ENCODE data around the gene CFAP210. TPM values are rescaled to one million over a fixed set of nuclear protein-coding genes. Genes with fewer than 3 reads are reported as not detected.

The CFAP210 gene
- polyA plus RNA-seq, 2 of the 4 experiments (the other 2 are of a cell fraction): 0.31 to 0.35 TPM

DNA sequence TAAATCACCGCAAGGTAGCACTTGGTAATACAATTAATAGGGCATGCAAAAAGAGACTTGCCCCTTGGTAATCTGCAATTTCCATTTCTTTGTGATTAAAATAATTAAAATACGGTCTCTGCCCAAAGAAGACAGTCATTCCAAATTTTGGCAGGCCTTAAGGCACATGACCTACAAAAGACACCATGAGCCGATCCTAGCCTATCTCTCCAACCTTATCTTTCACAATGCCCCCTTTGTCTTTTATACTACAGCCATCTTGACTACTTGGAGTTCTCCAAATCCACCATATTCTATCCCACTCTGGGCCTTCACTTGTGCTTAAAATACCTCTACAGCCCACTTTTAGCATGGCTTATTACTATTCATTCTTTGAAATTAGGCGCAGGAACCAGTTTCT lies 23.3 kb downstream of the CFAP210 start:
- Histone ChIP-seq H3K4me3 (no peak overlapping the region), H3K9me3 (no peaks in the 10 kb centered on the region), H3K4me2 (no peak overlapping the region), H3K4me1 (no peaks in the 10 kb centered on the region), H3K27ac (no peak overlapping the region)
- no peak for DNase-seq (ENCODE audit: low read depth in 1 of 2, low spot score in 1 of 2)
- WGBS (ENCODE audit: missing lambda C conversion rate): 93% methylated on average over 4 of the region's 4 CpGs
- no peak for FAIRE-seq
- ChIA-PET CTCF (no interaction called here), POLR2A (no interaction called here)
- ATAC-seq: no peak
- TF ChIP-seq, protein P1, sequence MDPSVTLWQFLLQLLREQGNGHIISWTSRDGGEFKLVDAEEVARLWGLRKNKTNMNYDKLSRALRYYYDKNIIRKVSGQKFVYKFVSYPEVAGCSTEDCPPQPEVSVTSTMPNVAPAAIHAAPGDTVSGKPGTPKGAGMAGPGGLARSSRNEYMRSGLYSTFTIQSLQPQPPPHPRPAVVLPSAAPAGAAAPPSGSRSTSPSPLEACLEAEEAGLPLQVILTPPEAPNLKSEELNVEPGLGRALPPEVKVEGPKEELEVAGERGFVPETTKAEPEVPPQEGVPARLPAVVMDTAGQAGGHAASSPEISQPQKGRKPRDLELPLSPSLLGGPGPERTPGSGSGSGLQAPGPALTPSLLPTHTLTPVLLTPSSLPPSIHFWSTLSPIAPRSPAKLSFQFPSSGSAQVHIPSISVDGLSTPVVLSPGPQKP (IDR thresholded peaks at IDR 0.05; ENCODE audit: low read depth, low read length): no peak
- TF ChIP-seq, protein P2, sequence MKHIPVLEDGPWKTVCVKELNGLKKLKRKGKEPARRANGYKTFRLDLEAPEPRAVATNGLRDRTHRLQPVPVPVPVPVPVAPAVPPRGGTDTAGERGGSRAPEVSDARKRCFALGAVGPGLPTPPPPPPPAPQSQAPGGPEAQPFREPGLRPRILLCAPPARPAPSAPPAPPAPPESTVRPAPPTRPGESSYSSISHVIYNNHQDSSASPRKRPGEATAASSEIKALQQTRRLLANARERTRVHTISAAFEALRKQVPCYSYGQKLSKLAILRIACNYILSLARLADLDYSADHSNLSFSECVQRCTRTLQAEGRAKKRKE (CRISPR knock-in tag; IDR thresholded peaks at IDR 0.05; ENCODE audit: low read depth): no peak
- TF ChIP-seq, protein P3, sequence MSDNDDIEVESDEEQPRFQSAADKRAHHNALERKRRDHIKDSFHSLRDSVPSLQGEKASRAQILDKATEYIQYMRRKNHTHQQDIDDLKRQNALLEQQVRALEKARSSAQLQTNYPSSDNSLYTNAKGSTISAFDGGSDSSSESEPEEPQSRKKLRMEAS (IDR thresholded peaks at IDR 0.05): no peak
- no peak for TF ChIP-seq ZNF302 (CRISPR knock-in tag; IDR thresholded peaks at IDR 0.05)
- no peak for TF ChIP-seq ZSCAN20 (CRISPR knock-in tag; IDR thresholded peaks at IDR 0.05)

DNA sequence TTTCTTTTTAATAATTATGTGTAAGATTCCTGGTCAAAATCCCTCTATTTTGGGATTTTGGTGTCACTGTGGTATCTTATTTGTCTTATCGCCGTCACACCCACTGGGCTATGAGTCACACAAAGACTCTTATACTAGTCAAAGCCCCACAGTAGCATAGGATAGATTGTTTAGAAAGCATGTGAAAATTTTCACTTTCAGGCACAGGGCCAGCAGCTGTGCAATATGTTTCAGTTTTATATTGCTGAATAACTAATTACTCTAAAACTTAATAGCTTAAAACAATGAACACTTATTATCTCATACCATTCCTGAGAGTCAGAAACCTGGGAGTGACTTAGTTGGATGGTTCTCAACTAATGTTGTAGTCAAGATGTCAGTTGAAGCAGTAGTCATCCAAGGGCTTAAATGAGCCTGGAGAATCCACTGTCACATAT lies 24.0 kb downstream of the CFAP210 start:
- Histone ChIP-seq H3K4me1 (no peaks in the 10 kb centered on the region), H3K4me2 (no peak overlapping the region), H3K4me3 (no peak overlapping the region), H3K9me3 (no peaks in the 10 kb centered on the region), H3K27ac (no peak overlapping the region)
- POLR2A ChIA-PET: no interaction called here
- no peak for FAIRE-seq
- CTCF ChIA-PET: no interaction called here
- ATAC-seq: no peak
- 30% methylated on average over 2 of the region's 2 CpGs for WGBS (ENCODE audit: missing lambda C conversion rate)
- DNase-seq (ENCODE audit: low read depth in 1 of 2, low spot score in 1 of 2): no peak
- no peak for TF ChIP-seq TP53 (CRISPR knock-in tag; IDR thresholded peaks at IDR 0.05)
- TF ChIP-seq POLR2A (IDR thresholded peaks at IDR 0.05; ENCODE audit: low read length): no peak
- no peak for TF ChIP-seq FOSL2 (IDR thresholded peaks at IDR 0.05)
- TF ChIP-seq FOSL2 (CRISPR knock-in tag; IDR thresholded peaks at IDR 0.05): no peak
- no peak for TF ChIP-seq EP300 (IDR thresholded peaks at IDR 0.05)
- no peak for TF ChIP-seq KDM5A (IDR thresholded peaks at IDR 0.05)
- TF ChIP-seq, protein P4, sequence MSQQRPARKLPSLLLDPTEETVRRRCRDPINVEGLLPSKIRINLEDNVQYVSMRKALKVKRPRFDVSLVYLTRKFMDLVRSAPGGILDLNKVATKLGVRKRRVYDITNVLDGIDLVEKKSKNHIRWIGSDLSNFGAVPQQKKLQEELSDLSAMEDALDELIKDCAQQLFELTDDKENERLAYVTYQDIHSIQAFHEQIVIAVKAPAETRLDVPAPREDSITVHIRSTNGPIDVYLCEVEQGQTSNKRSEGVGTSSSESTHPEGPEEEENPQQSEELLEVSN (IDR thresholded peaks at IDR 0.05; ENCODE audit: borderline replicate concordance, low read depth): no peak

DNA sequence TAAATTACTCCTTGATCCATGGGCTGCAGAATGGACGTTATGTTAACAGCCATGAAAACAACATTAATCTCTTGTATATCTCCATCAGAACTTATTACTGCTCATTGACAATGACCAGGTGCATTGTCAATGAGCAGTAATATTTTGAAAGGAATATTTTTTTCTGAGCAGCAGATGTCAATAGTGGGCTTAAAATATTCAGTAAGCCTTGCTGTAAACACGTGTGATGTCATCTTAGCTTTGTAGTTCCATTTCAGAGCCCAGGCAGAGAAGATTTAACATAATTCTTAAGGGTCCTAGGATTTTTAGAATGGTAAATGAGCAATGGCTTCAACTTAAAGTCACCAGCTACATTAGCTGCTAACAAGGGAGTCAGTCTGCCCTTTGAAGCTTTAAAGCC lies 26.6 kb downstream of the CFAP210 start:
- ChIA-PET CTCF (no interaction called here), POLR2A (no interaction called here)
- no peak overlapping the region for H3K4me2 ChIP-seq
- WGBS (ENCODE audit: missing lambda C conversion rate): 3% methylated on average over 2 of the region's 2 CpGs
- no peak for ATAC-seq
- TF ChIP-seq RAD21 (conservative IDR thresholded peaks at IDR 0.05 in 1 of 2, IDR thresholded peaks at IDR 0.05 in 1 of 2) (0 out of 5 replicates have a peak, but pooled peaks of 1 of the 2 experiments have one; percentile 6), KDM1A (IDR thresholded peaks at IDR 0.05; ENCODE audit: low read depth) (no peak)
- FAIRE-seq: no peak
- DNase-seq (ENCODE audit: low read depth in 1 of 2, low spot score in 1 of 2): no peak
- no peaks in the 10 kb centered on the region for H3K4me1 ChIP-seq
- H3K9me3 ChIP-seq: no peaks in the 10 kb centered on the region
- H3K27ac ChIP-seq: no peak overlapping the region
- no peak overlapping the region for H3K4me3 ChIP-seq

DNA sequence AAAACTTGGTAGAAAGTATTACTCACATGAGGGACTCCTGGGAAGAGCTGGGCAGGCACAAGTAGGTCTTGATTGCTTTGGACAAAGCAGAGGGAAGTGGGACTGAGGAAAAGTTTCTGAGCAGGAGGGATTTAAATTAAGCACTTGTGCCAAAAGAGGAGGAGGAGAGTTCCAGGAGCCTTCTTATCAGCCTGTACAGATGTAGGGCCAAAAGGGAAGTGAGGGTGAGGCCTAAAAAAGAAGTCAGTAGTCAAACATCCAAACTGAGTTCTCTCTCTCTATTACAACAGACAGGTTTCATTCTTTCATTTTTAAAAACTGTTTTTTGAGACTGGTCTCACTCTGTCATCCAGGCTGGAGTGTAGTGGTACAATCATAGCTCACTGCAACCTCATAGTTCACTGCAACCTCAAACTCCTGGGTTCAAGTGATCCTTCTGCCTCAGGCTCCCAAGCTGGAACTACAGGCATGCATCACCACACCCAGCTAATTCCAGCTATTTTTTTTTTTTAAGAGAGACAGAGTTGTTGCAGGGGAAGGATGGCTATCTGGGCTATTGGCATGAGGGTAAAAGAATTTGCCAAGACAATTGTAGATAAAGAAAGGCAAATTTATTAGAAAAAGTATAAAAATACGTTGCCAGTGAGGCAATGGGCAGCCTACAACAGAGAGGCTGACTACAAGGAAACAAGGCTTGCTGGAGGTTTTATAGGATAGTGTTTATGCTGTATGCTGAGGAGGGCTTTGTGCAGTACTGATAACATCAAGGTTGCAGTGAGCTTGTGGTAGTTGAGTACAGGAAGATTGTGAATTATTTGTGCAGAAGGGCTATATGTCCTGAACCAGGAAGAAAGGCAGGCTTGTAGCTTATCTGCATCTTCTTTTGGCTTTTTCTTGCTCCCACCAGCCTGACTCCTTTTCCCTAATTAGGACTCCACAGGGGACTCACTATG lies 29.0 kb downstream of the CFAP210 start:
- Histone ChIP-seq H3K27ac (no peak overlapping the region), H3K4me3 (no peak overlapping the region), H3K4me2 (no peak overlapping the region), H3K4me1 (no peaks in the 10 kb centered on the region), H3K9me3 (no peaks in the 10 kb centered on the region)
- WGBS (ENCODE audit: missing lambda C conversion rate): 24% methylated on average over 1 of the region's 1 CpG
- FAIRE-seq (no peak), DNase-seq (ENCODE audit: low read depth in 1 of 2, low spot score in 1 of 2) (no peak), ATAC-seq (no peak)
- no peak for TF ChIP-seq BHLHE40 (IDR thresholded peaks at IDR 0.05; ENCODE audit: low read depth, low read length)
- ChIA-PET POLR2A (no interaction called here), CTCF (no interaction called here)
